Spinal cord (tissue), 10 donors: ENCODE results near the gene NEK11. TPM values are rescaled to one million over a fixed set of nuclear protein-coding genes. Genes with fewer than 3 reads are reported as not detected.

Experiments used
- DNase-seq, 6 donors: peaks; one replicate each; pipeline versions ENCODE4 v3.0.0 to v3.0.0-alpha.2; 2013 to 2015; ENCODE audit warnings: low spot score in 6 of 6, low read depth in 4 of 6
- H3K27ac ChIP-seq: one replicate; pipeline ENCODE4 v1.5.1; 2013; ENCODE audit warnings: low read depth, low read length, control low read depth
- H3K27me3 ChIP-seq: one replicate; pipeline ENCODE4 v1.6.1; 2013; ENCODE audit warnings: low read length; ENCODE audit not compliant: control insufficient read depth, insufficient read depth
- H3K36me3 ChIP-seq: one replicate; pipeline ENCODE4 v1.6.1; 2013; ENCODE audit warnings: low read length; ENCODE audit not compliant: control insufficient read depth, insufficient read depth
- H3K4me1 ChIP-seq: one replicate; pipeline ENCODE4 v1.6.1; 2013; ENCODE audit warnings: low read length; ENCODE audit not compliant: control insufficient read depth, insufficient read depth
- H3K4me3 ChIP-seq: one replicate; pipeline ENCODE4 v1.5.1; 2013; ENCODE audit warnings: low read depth, low read length, control low read depth
- H3K9me3 ChIP-seq: one replicate; pipeline ENCODE4 v1.6.1; 2013; ENCODE audit warnings: low read length; ENCODE audit not compliant: control insufficient read depth, insufficient read depth
- WGBS: methylation state at CpG from one replicate; pipeline ENCODE4 v1.1.5; 2013; ENCODE audit warnings: missing lambda C conversion rate; ENCODE audit not compliant: insufficient coverage; 5-methylcytosine and 5-hydroxymethylcytosine counted together
- long read RNA-seq, 4 donors: transcript quantifications; one replicate each; lab custom pipeline, GENCODE V29; 2026
- polyA plus RNA-seq, 2 donors: library from polyadenylated mRNA; unstranded; fragments of 120-200 nt; gene quantifications; one replicate each; pipeline ENCODE4 v1.2.1, GENCODE V29; 2013; ENCODE audit not compliant: insufficient read length in 2 of 2
- total RNA-seq, 2 donors: library from RNA; depleted of rRNA in 1 of 2; stranded (reverse); fragments of 120-200 nt in 1 of 2; fragments of >200 nt in 1 of 2; gene quantifications; one replicate each; pipeline versions ENCODE4 v1.2.3 to v1.2.4, GENCODE V29; 2013 to 2014
- donor health status: healthy.

NEK11 gene
- total RNA-seq = 10 to 100 TPM; 25.0 to 42.1 TPM
- 10 to 100 TPM; 20.8 to 21.6 TPM for polyA plus RNA-seq
- long read RNA-seq, donor 1, partial matches to known transcripts = 14 of 14 reads
- long read RNA-seq, donor 1, other reads (novel, unspliced or antisense) = 0 of 14 reads
- long read RNA-seq, donor 2, partial matches to known transcripts = 0 of 3 reads
- long read RNA-seq, donor 2, other reads (novel, unspliced or antisense) = 0 of 3 reads
- long read RNA-seq, donor 3 = 0 reads
- long read RNA-seq, donor 4, partial matches to known transcripts = 6 of 8 reads
- long read RNA-seq, donor 4, other reads (novel, unspliced or antisense) = 0 of 8 reads

GRCh38 chr3:131026321-131027151, at the start of gene NEK11, which contains the start of gene ASTE1:
NEK11 (plus strand) TSS chr3:131026877; CDS start chr3:131029709, 2,832 bp downstream.
ASTE1 (minus strand) TSS chr3:131026825; CDS start chr3:131025306, 1,519 bp downstream.
- Histone ChIP-seq H3K27ac (peak within 1 kb of the TSS; percentile 77), H3K9me3 (no peaks in the 10 kb centered on the region), H3K4me3 (peak within 1 kb of the TSS; percentile 90), H3K36me3 (peaks cover 3% of the 10 kb centered on the region), H3K4me1 (peaks cover 4% of the 10 kb centered on the region), H3K27me3 (no peaks in the 10 kb centered on the region)
- WGBS = under 1% methylated on average over 53 of the region's 56 CpGs
- DNase-seq = peak; percentile 71 to 95 (median 82)

- no peak for DNase-seq
These were observed 47.6 kb upstream of the NEK11 start for GRCh38 chr3:130979117-130979516.

GRCh38 chr3:130981469-130981868, 45.2 kb upstream of the NEK11 start:
- WGBS = no CpG with 5 or more reads among the region's 2 CpGs
- Histone ChIP-seq H3K27me3 (no peaks in the 10 kb centered on the region), H3K4me1 (no peaks in the 10 kb centered on the region), H3K4me3 (no peak overlapping the region), H3K27ac (no peak overlapping the region), H3K9me3 (no peaks in the 10 kb centered on the region), H3K36me3 (no peaks in the 10 kb centered on the region)
- DNase-seq = no peak

More at GRCh38 chr3:130979117-130979516, 47.6 kb upstream of the NEK11 start:
- Histone ChIP-seq H3K4me3 (no peak overlapping the region), H3K4me1 (no peaks in the 10 kb centered on the region), H3K36me3 (no peaks in the 10 kb centered on the region), H3K27ac (no peak overlapping the region), H3K9me3 (no peaks in the 10 kb centered on the region), H3K27me3 (no peaks in the 10 kb centered on the region)
- 90% methylated on average over 2 of the region's 2 CpGs for WGBS

GRCh38 chr3:130990282-130990681, 36.4 kb upstream of the NEK11 start:
- Histone ChIP-seq H3K27me3 (no peaks in the 10 kb centered on the region), H3K9me3 (no peaks in the 10 kb centered on the region), H3K4me1 (no peaks in the 10 kb centered on the region), H3K27ac (no peak overlapping the region), H3K36me3 (peaks cover 8% of the 10 kb centered on the region), H3K4me3 (no peak overlapping the region)
- WGBS = 39% methylated on average over 5 of the region's 5 CpGs
- no peak for DNase-seq

GRCh38 chr3:130991126-130991525, 35.6 kb upstream of the NEK11 start:
- no peaks in the 10 kb centered on the region for H3K9me3 ChIP-seq
- H3K4me1 ChIP-seq = no peaks in the 10 kb centered on the region
- H3K4me3 ChIP-seq = no peak overlapping the region
- no peak for DNase-seq
- H3K27ac ChIP-seq = no peak overlapping the region
- 92% methylated on average over 3 of the region's 5 CpGs for WGBS
- H3K36me3 ChIP-seq = peaks cover 12% of the 10 kb centered on the region
- H3K27me3 ChIP-seq = no peaks in the 10 kb centered on the region

- no peaks in the 10 kb centered on the region for H3K4me1 ChIP-seq
- H3K9me3 ChIP-seq = no peaks in the 10 kb centered on the region
- H3K27ac ChIP-seq = no peak overlapping the region
- H3K4me3 ChIP-seq = no peak overlapping the region
- no peaks in the 10 kb centered on the region for H3K27me3 ChIP-seq
- H3K36me3 ChIP-seq = peaks cover 12% of the 10 kb centered on the region
- peak in 1 of 6 donors; percentile 37 for DNase-seq
- WGBS = 100% methylated on average over 1 of the region's 3 CpGs
These were observed 34.3 kb upstream of the NEK11 start for GRCh38 chr3:130992344-130992743.

GRCh38 chr3:130997289-130997688, 29.4 kb upstream of the NEK11 start:
- H3K27ac ChIP-seq = no peak overlapping the region
- DNase-seq = no peak
- no peaks in the 10 kb centered on the region for H3K4me1 ChIP-seq
- H3K4me3 ChIP-seq = no peak overlapping the region
- H3K9me3 ChIP-seq = no peaks in the 10 kb centered on the region
- 80% methylated on average over 1 of the region's 7 CpGs for WGBS
- no peaks in the 10 kb centered on the region for H3K27me3 ChIP-seq
- peaks cover 8% of the 10 kb centered on the region for H3K36me3 ChIP-seq

GRCh38 chr3:131001071-131001470, 25.6 kb upstream of the NEK11 start:
- no peak for DNase-seq
- no peaks in the 10 kb centered on the region for H3K27me3 ChIP-seq
- WGBS = no CpG with 5 or more reads among the region's 1 CpG
- no peak overlapping the region for H3K4me3 ChIP-seq
- H3K9me3 ChIP-seq = no peaks in the 10 kb centered on the region
- H3K4me1 ChIP-seq = no peaks in the 10 kb centered on the region
- no peaks in the 10 kb centered on the region for H3K36me3 ChIP-seq
- H3K27ac ChIP-seq = no peak overlapping the region

- no peak overlapping the region for H3K4me3 ChIP-seq
- H3K27me3 ChIP-seq = no peaks in the 10 kb centered on the region
- H3K27ac ChIP-seq = no peak overlapping the region
- H3K9me3 ChIP-seq = no peaks in the 10 kb centered on the region
- no peak for DNase-seq
- H3K36me3 ChIP-seq = peaks cover 3% of the 10 kb centered on the region
- 100% methylated on average over 1 of the region's 1 CpG for WGBS
- H3K4me1 ChIP-seq = no peaks in the 10 kb centered on the region
These were observed 22.1 kb upstream of the NEK11 start for GRCh38 chr3:131004603-131005002.
